ENCODE results near the gene GRPEL1.

DNA sequence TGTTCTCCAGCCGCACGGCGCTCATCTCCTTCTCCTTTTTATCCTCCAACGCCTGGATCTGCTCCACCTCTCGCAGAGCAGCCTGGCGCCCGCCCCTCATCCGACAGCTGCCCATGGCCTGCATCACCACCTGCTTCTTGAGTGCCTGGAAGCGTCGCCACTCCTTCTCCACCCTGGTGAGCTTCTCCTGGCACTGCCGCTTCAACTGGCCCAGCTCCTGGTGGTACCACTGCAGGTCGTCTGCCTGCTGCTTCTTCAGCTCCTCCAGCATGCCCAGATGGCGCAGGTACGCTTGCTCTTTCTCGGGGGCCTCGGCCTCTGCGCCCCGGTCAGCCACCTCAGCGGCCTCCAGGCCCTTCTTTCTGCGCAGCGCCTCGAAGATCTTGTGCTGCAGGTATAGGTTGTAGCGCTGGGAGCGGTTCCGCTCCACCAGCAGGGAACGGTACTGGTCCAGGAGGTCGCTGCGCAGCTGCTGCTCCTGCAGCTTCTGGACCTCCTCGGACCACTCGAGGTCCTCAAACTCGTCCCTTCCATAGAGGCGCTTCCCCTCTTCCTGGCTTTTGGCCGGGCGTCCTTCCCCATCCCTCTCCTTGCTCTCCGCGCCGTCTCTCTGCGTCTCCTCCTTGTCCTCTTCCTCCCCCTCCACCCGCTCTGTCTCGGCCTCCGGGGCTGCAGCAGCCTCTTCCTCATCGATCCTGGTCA lies 25.9 kb downstream of the GRPEL1 start:
- TF ChIP-seq, protein P1, sequence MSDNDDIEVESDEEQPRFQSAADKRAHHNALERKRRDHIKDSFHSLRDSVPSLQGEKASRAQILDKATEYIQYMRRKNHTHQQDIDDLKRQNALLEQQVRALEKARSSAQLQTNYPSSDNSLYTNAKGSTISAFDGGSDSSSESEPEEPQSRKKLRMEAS (CRISPR knock-in tag; IDR thresholded peaks at IDR 0.05): no peak
- TF ChIP-seq, protein P2, sequence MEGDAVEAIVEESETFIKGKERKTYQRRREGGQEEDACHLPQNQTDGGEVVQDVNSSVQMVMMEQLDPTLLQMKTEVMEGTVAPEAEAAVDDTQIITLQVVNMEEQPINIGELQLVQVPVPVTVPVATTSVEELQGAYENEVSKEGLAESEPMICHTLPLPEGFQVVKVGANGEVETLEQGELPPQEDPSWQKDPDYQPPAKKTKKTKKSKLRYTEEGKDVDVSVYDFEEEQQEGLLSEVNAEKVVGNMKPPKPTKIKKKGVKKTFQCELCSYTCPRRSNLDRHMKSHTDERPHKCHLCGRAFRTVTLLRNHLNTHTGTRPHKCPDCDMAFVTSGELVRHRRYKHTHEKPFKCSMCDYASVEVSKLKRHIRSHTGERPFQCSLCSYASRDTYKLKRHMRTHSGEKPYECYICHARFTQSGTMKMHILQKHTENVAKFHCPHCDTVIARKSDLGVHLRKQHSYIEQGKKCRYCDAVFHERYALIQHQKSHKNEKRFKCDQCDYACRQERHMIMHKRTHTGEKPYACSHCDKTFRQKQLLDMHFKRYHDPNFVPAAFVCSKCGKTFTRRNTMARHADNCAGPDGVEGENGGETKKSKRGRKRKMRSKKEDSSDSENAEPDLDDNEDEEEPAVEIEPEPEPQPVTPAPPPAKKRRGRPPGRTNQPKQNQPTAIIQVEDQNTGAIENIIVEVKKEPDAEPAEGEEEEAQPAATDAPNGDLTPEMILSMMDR (IDR thresholded peaks at IDR 0.05 in 2 of 3, conservative IDR thresholded peaks at IDR 0.05 in 1 of 3; ENCODE audit: insufficient read depth in 2 of 3, low read depth in 1 of 3, low read length in 3 of 3): no peak
- TF ChIP-seq ZNF274 (IDR thresholded peaks at IDR 0.05; ENCODE audit: borderline replicate concordance, low read depth, low read length): no peak
- no peak for TF ChIP-seq LARP7 (IDR thresholded peaks at IDR 0.05)
- no peak for TF ChIP-seq MED1 (CRISPR knock-in tag; IDR thresholded peaks at IDR 0.05; ENCODE audit: borderline replicate concordance)
- TF ChIP-seq, protein P3, sequence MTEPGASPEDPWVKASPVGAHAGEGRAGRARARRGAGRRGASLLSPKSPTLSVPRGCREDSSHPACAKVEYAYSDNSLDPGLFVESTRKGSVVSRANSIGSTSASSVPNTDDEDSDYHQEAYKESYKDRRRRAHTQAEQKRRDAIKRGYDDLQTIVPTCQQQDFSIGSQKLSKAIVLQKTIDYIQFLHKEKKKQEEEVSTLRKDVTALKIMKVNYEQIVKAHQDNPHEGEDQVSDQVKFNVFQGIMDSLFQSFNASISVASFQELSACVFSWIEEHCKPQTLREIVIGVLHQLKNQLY (CRISPR knock-in tag; conservative IDR thresholded peaks at IDR 0.05): no peak
- no peak for TF ChIP-seq TCF7 (IDR thresholded peaks at IDR 0.05; ENCODE audit: borderline replicate concordance)
- no peak for TF ChIP-seq ZNF436 (CRISPR knock-in tag; IDR thresholded peaks at IDR 0.05)
- TF ChIP-seq FOS (IDR thresholded peaks at IDR 0.05; ENCODE audit: extremely low read depth, insufficient read length): no peak
- no peak for TF ChIP-seq SMARCA4 (IDR thresholded peaks at IDR 0.05)
- no peak for TF ChIP-seq RFX5 (IDR thresholded peaks at IDR 0.05; ENCODE audit: low read depth, low read length)

Data from K562 (cell line).